Hindlimb muscle (tissue), 1 donor: ENCODE measurements around the gene CPNE5. TPM values are rescaled to one million over a fixed set of nuclear protein-coding genes. Genes with fewer than 3 reads are reported as not detected.
"Not testable (repeated sequence)": the region's sequence is repeated elsewhere in the genome, so short reads cannot be mapped to it uniquely, and the experiment has no call there.

Experiments
- DNase-seq: peaks from one replicate; pipeline ENCODE4 v3.0.0-alpha.2; 2013
- polyA plus RNA-seq: library from polyadenylated mRNA; unstranded; fragments of 120-200 nt; gene quantifications from one replicate; pipeline ENCODE4 v1.2.1, GENCODE V29; 2013; ENCODE audit not compliant: insufficient read length

The CPNE5 gene
- polyA plus RNA-seq, 1 donor, result 16.9 TPM

DNA sequence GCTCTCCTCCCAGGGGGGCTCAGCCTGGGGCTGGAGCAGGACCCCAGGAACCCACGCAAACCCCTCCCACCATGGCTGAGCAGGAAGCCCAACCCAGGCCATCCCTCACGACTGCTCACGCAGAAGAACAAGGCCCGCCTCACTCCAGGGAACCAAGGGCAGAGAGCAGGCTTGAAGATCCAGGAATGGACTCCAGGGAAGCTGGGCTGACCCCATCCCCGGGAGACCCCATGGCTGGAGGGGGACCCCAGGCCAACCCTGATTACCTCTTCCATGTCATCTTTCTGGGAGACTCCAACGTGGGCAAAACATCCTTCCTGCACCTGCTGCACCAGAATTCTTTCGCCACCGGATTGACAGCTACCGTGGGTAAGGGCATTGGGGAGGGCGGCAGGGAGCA lies 116.9 kb downstream of the CPNE5 start:
- no peak for DNase-seq

DNA sequence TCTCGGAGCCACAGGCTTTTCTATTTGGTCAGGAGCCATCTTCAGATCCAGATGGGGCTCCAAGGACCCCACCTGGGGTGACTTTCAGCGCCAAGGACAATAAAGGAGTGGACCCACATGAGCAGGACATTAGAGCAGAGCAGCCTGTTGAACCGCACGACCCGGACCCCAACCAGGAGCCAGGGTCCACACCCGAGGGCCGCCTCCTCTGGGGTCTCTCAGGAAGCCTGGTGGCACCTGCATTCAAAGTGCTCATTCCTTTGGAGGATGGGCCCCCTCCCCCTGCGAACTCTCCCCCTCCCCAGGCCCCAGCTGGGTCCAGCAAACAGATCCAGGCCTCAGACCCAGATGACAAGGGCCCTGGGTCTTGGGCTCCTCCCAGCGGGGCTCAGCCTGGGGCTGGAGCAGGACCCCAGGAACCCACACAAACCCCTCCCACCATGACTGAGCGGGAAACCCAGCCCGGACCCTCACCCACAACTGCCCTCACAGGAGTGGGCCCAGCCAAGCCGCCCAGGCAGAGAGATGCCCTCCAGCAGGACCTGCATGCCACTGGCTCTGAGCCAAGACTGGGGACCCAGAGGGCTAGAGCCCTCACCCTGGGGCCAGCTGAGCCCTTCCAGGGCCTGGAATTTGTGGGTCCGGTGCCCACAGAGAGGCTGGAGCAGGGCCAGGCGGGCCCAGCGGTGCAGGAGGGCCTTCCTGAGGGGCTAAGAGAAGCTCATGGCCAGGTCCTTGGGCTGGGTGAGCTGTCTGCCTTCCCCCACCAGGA lies 117.7 kb downstream of the CPNE5 start:
- no peak for DNase-seq

DNA sequence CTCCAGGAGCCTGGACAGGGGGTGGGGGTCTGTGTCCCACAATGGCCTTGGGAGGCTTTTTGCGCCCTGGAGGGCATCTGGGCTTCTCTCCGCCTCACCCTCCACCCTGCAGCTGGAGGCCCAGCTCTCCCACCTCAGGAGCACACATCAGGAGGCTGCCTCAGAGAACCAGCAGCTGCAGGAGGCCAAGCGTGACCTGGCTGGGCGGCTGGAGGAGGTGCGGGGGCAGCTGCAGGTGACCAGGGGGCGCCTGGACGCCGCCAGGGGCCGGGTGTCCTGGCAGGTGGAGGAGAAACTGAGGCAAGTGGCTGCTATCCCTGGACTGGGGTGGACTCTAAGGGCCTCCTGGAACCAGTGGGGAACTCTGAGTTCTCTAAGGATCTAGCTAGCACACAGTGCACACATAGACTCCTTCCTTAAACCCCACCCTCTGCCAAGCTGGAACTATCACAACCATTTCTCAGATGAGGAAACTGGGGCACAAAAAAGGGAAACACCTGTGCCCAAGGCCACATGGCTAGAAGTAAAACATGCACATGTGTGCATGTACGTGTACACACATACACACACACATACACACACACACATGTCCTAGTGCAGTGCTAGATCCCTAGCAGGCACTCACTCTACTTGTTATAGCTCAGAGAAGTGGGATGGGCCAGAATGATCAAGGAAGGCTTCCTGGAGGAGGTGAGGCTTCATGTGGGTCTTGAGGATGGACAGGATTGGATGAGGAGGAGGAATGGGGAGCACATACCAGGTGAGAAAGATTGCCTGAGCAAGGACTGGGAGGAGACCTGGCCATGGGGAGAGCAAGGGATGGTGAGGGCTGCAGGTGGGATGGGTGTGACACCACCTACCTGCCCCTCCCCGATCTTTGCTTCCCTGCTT lies 118.7 kb downstream of the CPNE5 start:
- no peak for DNase-seq

DNA sequence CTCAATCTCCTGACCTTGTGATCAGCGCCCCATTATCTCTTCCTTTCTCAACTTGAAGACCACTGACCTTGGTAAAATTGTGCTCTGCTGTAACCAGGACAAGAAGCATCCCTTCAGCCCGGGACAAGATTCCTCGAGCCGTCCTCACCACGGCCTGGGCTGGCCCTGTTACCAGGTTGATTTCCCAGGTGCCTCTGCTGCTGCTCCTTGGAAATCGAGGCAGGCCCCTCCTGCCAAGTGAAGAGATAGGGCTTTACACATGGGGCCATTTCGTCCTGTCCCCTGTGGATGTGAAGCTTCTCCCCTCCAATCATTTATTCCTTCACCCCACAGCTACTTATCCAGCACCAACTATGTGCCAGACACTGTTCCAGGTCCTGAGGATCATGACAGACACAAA lies 120.1 kb downstream of the CPNE5 start:
- no peak for DNase-seq

DNA sequence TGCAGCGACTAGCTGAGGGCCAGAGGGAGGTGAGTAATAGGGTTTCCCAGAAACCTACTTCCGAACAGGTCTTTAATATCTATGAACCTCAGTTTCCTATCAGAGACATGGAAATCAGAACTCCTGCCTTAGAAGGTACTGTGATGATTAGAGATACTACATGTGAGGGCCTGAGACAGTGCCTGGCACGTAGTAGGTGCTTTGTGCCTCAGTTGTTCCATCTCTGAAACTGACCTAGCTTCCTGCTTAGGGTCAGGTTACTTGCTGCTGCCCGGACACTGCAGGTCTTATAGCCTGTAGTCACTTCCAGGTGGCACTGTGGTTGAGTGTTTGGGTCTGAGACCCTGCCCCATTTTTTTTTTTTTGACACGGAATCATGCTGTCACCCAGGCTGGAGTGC lies 120.7 kb downstream of the CPNE5 start:
- no peak for DNase-seq

DNA sequence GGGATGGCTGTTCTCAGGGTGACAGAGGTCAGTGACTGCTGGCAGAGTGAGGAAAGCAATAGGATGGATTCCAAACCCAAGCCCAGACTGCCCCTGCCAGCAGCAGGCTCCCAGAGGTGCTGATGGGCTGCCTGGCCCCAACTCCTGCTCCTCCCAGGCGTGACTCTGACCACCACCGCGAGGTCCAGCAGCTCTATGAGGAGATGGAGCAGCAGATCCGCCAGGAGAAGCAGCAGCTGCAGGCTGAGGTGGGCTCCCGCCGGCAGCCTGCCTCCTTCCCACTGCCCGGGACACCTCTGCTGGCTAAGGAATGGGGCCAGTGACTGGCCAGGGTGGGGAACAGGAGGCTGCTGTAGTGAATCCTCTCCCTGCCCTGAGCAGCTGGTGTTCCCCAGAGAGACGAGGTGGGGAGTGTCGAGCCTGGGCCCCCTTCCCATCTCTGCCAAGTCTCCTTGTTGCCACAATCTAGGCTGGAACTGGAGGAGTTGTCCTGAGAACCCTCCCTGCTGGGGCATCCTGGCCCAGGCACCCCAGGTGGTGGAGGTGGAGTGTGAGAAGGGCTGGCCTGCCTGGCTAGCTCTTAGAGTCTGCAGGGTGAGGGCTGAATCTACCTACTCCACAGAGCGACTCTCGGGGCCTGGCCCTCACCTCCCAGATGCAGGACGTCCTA lies 121.2 kb downstream of the CPNE5 start:
- no peak for DNase-seq

DNA sequence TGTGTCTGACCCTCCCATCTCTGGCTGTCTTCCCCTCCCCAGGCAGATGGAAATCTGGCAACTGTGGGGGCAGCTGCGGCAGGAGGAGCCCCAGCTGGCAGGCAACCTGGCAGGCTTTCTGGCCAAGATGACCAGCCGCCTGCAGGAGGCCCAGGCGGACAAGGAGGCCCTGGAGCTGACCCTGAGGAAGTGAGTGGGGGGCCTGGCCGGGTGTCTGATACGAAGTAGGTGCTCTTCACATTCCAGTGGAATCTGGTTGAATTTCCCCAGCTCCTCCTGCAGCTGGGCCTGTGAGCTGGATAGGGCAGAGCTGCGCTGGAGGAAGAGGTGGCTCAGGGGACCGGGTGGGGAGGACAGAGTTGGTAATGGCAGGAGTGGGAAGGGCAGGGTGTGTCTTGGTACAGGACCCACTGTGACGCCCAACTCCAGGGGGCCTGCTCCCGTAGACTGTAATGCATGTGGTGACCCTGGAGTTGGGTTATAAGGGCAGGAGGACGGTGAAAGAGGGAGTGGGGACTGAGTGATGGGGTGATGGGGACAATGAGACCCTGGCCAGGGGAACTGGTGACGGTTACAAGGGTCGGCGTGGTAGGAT lies 121.9 kb downstream of the CPNE5 start:
- DNase-seq, result no peak

DNA sequence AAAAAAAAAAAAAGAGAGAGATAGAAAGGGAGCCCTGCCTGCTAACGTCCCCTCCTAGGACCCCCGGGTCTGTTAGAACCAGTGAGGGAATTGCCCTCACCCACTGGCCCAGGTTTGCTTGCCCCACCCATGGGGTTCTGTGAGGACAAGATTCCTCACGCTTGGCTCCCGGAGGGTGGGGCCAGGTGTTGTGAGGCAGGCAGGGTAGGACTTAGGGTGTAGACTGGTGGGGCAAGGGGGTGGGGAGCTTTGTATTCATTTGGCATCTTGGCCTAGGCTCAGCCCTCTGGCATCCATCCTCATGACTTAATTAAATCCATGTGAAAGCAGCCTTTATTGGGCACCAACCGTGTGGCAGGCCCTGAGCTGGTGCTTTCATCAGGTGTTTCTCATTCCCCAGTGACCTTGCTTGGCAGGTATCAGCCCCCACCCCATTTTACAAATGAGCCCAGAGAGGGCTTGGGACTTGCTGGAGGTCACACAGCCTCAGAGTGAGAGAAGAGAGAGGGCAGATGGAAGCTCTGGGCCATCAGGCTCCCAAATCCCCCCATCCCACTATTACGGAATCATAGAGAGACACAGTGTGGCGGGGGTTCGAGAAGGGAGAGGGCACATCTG lies 122.7 kb downstream of the CPNE5 start:
- DNase-seq, result no peak

DNA sequence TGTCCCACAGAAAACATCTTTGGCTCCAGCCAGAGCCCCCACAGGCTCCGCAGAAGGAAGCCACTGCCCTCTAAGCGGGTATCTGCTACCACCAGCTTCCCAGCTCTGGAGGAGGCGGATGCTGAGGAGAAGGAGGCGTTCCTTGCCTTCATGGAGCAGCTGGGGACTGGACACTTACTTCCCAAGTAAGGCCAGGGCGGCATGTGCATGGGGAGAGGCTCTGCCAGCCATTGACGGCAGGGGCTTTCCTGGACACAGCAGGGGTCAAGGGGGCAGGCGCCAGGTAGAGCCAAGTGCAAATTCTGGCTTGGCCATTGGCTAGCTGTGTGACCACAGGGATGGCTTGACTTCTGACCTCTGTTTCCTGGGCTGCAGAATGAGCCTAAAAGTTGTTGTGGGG lies 123.8 kb downstream of the CPNE5 start:
- no peak for DNase-seq

DNA sequence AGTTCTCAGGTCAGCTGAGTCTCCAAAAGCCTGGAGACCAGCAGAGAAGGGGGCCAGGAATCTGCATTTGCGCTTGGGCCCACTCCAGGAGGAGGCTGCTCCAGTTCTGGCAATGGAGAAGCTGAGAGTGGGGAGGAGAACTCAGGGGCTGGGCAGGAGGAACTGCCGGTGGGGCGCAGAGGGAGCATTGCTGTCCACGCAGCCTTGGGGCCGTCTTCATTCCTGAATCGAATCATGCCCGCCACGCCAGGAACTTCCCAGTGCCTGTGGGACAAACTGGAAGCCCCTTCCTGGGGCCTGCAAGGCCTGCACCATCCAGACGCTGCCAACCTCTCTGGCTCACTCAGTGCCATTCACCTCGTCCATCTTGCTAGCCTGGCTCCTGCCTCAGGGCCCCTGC lies 124.7 kb downstream of the CPNE5 start:
- no peak for DNase-seq

DNA sequence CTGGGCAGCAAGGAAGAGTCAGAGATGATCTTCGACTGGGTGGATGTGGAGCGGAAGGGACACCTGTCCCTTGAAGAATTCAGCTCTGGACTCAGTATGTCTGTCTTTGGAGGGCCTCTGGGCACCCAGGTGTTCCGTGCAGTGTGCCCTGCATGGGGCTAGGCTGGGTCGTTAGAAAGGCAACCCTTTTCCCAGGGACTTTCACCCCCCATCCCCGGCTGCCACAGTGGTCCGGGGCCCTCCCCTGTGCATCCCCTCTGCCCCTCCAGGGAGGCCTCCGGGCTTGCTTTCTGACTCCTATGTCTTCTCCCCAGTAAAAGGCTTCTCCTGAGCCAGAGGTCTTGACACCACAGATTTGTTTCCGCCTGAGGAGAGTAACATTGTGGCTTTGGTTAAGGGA lies 125.4 kb downstream of the CPNE5 start:
- no peak for DNase-seq

DNA sequence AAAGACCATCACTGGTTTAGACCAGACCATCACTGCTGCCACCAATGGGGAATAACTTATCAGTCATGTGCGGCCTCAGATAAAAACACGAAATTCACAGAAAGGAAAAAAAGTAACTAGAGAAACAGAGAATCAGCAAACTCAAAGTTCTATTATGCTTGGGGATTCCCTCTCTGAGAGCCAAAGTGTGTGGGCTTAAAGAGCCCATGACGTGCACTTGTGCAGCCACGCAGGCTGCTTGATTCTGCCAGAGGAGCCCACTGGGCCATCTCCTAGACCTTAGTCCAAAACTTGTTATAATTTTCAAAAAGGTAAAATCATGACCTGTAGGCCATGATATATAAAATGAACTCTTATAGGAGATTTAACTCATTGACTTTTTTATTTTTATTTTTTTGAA lies 126.4 kb downstream of the CPNE5 start:
- DNase-seq, result no peak

DNA sequence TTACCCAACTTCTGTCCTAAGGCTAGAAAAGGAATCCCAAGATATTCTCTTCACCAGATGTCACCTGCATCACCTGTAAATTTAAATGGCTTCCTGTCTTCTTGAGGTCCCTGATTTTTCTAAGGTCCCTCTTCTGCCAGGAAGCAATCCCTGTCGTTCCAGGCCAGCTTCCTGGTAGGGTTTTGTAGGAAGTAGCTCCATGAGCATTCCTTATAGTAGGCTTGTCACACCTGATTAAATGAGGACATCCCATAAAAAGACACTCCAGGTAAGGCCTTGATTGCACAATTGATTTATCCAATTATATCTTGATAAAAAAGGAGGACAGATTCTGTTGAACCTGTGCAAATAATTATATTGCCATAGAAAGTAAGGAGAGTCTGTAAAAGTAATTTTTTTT lies 132.9 kb downstream of the CPNE5 start:
- DNase-seq, result no peak

DNA sequence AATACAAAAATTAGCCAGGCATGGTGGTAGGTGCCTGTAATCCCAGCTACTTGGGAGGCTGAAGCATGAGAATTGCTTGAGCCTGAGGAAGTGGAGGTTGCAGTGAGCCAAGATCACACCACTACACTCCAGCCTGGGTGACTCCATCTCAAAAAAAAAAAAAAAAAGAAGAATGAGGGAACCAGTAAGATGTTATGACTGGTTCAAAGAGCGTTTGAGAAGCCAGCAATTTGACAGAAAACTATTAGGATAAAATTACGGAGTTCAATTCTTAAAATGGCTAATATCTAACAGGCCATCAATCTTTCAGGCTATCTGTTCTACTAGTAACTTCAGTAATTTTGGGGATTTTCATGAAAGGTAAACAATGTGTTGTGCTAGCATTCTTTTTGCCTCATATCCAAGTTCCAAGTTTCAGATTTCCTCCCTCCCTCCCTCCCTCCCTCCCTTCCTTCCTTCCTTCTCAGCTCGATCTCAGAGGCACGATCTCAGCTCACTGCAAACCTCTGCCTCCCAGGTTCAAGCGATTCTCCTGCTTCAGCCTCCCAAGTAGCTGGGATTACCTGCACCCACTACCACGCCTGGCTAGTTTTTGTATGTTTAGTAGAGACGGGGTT lies 134.2 kb downstream of the CPNE5 start:
- DNase-seq, result not testable (repeated sequence)

DNA sequence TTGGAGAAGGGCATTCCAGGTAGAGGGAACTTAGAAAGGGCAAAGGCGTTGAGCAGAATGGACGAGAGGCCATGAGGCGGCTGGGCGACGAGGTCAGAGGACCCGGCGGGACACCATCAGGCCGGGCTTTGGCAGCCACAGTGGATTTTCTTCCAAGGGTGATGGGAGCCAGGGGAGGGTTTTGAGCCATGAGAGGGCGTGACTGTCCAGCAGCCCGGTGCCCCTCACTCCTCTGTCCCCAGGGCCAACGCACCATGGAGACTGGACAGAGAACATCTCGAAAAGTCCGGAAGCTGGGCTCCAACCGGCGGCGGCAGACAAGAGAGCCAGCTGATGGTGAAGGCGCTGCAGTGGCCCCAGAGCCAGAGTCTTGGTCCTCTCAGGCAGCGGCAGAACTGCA lies 135.3 kb downstream of the CPNE5 start:
- no peak for DNase-seq

DNA sequence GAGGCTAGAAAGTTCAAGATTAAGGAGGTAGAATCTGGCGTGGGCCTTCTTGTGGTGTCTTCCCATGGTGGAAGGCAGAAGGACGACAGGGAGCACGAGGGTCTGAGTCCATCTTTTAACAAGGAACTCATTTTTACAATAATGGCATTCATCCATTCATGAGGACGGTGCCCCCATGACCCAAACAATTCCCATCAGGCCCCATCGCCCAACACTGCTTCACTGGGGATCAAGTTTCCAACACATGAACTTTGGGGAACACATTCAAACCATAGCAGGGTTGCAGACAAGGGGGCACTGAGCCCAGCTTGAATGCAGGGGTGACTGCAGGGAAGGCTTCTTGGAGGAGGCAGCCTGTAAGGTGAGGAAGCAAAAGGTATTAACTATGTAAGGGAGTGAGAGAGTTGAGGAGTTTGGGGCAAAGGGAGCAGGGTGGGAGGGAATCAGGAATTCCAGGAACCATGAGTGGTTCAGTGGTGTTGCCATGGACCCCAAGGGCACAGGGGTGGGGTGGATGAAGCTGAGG lies 136.1 kb downstream of the CPNE5 start:
- no peak for DNase-seq

DNA sequence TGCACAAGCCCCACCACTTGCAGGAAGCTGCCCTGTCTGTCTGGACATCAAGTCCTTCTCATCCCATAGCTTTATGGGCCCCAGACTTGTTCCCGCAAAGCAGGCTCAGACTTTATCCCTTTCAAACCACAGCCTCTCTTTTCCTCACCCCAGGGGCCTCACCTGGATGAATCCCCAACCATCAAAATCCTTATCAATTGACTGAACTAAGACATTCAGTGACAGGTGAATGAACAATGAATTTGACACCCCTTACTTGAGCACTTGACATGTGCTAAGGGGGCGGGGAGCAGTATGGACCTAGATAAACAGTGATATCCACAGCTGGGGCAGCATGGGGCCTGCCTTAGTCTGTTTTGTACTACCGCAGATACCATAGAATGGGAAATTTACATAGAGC lies 136.6 kb downstream of the CPNE5 start:
- no peak for DNase-seq

DNA sequence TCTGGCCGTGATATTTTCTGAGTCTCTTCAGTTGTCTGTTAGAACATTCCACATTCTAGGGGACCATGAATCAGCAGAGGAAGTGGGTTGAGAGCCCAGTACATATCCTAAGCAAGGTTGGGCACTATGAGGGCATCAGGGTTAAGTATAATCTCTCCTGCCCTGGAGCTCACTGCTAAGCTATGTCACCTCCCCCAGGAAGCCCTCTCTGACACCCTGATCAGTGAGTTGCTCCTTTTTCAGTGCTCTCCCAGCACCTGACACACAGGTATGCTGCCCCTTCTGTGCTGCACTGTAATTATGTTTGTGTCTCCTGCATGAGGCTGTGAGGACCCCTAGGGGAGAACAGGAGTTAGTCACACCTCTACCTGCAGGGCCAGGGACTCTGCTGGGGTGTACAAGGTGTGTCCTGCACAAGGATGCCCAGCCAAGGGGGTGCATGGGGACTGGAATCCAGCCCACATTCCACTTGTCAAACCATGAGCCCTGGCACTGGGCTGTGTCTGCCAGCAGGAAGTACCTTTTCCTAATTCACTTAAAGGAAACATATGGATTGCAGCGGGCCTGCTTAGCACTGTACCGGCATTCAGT lies 137.7 kb downstream of the CPNE5 start:
- no peak for DNase-seq

DNA sequence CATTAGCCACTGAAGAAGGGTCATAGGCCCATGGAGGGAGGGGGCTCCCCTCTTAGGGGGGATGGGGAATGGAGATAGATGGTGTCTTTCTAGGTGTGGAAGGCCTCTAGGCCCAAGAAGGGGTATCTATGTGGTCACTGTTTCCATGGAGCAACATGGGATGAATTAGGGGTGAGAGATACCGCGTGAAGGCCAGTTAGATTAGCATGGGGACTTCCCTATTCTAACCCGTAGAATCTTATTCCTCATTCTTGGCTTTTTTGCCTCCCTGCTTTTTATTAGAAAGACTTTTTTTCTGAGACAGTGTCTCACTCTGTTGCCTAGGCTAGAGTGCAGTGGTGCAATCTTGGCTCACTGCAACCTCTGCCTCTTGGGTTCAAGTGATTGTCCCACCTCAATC lies 138.4 kb downstream of the CPNE5 start:
- no peak for DNase-seq

DNA sequence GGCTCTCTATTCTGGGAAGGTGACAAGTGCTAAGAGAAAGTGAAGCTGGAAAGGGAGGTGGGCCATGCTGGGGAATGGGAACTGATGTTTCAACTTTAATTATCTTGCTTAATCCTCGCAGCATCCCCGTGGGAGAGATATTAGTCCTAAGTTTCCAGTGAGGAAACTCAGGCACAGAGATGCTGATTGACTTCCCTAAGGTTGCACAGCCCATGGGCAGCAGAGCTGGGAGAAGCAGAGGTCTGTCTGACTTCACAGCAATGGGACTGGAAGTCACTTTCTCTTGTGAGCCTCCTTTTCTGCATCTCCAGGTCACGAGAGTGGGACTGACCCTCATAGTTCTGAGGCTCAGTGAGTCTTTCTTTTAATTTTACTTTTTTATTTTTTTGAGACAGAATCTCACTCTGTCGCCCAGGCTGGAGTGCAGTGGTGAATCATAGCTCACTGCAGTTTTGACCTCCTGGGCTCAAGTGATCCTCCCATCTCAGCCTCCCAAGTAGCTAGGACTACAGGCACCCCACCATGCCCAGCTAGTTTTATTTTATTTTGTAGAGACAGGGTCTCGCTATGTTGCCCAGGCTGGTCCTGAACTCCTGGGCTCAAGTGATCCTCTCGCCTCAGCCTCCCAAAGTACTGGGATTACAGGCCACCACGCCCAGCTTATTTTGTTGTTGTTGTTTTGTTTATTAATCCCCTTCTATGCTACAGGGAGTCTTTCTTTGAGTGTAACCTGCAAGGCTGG lies 139.0 kb downstream of the CPNE5 start:
- DNase-seq, result no peak

DNA sequence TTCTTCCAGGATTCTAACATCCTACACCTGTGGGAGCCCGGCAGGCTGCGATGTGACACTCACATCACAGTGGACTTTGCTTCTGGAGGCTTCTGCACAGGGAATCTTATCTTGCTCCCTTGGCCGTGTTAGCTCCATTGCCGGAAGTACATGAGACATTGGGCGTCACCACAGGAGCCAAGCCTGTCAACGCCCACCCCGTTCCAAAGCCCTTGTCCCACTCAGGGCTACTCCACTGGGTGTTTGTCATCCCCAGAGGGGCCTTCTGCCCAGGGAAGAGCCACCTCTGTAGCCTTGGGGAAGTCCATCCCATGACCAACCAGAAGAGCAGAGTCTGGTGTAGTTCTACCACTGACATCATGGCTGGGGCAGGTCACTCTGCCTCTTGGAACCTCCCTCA lies 139.9 kb downstream of the CPNE5 start:
- no peak for DNase-seq
